HG03097 (cell line): ENCODE results near the gene KIAA0232.

Experiments used
- ATAC-seq: cut with Tn5 transposase; IDR thresholded peaks from one replicate; pipeline ENCODE4 v1.9.1; 2021; ENCODE audit not compliant: unreplicated experiment, low FRiP score

Gene KIAA0232

DNA sequence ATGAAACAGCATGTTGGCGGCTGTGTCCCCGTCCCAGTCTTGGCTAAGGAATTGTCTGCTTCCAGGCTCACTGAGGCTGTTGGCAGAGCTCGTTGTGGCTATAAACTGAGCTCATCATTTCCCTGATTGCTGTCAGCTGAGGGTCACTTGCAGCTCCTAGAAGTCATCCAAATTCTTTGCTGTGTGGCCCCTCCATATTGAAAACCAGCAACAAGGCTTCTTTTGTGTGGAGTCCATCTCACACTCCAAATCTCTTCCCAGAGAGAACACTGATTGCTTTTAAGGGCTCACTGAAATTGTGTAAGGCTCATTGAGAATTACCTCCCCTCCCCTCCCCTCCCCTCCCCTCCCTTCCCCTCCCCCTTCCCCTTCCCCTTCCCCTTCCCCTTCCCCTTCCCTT is 150.4 kb downstream of the KIAA0232 start:
- ATAC-seq: no peak
